NT2/D1 (cell line): ENCODE measurements around the gene SNAPC1.

Source experiments
- DNase-seq: peaks from one replicate; pipeline ENCODE4 v3.0.0-alpha.2; 2011; ENCODE audit warnings: low read depth, low spot score
- H3K27me3 ChIP-seq: 2 replicates; pipeline ENCODE4 v1.6.0; 2011; ENCODE audit warnings: mild to moderate bottlenecking; ENCODE audit not compliant: insufficient read length, insufficient read depth
- H3K36me3 ChIP-seq: 2 replicates; pipeline ENCODE4 v1.6.1; 2011; ENCODE audit warnings: mild to moderate bottlenecking, low read length, mixed read lengths; ENCODE audit not compliant: insufficient read depth, insufficient read length
- H3K4me1 ChIP-seq: 2 replicates; pipeline ENCODE4 v1.5.1; 2011; ENCODE audit not compliant: insufficient read depth, insufficient read length
- H3K4me3 ChIP-seq: 2 replicates; pipeline ENCODE4 v1.5.1; 2011; ENCODE audit warnings: low read depth; ENCODE audit not compliant: insufficient read length
- H3K9ac ChIP-seq: 2 replicates; pipeline ENCODE4 v1.6.0; 2011; ENCODE audit warnings: low read depth; ENCODE audit not compliant: insufficient read length
- H3K9me3 ChIP-seq: 2 replicates; pipeline ENCODE4 v1.5.1; 2011; ENCODE audit warnings: mild to moderate bottlenecking, low read length; ENCODE audit not compliant: insufficient read depth
- SUZ12 ChIP-seq: IDR thresholded peaks from 2 replicates; pipeline ENCODE4 v1.6.1; 2011; ENCODE audit not compliant: insufficient read length, insufficient read depth; ENCODE audit errors: extremely low read depth
- YY1 ChIP-seq: IDR thresholded peaks from 2 replicates; pipeline ENCODE4 v1.6.1; 2011; ENCODE audit not compliant: insufficient read length, insufficient read depth
- ZNF274 ChIP-seq: IDR thresholded peaks from 2 replicates; pipeline ENCODE4 v1.6.1; 2011; ENCODE audit warnings: mild to moderate bottlenecking, low read depth, low read length

Gene SNAPC1

DNA sequence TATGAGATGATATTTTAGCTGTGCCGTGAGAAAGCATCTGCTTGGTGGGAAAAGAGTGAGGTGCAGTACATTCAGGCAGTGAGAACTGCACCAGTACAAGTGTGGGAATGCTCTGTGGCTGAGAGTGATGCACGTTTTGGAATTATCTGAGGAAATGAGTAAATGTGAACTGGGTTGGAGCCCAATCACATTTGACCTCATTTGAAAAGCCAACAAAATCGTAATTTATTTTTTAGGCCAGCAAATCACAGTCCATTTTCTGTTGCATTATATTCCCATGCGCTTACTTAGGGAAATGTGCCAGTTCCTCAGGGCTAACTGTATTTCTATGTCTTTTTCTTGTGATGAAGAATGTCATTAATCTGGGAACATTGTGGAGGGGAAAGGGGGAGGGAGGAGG lies 77.3 kb downstream of the SNAPC1 start:
- DNase-seq: no peak
- Histone ChIP-seq H3K27me3 (no peaks in the 10 kb centered on the region), H3K36me3 (no peaks in the 10 kb centered on the region), H3K4me3 (no peak overlapping the region), H3K9me3 (no peaks in the 10 kb centered on the region), H3K9ac (no peak overlapping the region), H3K4me1 (no peaks in the 10 kb centered on the region)
- no peak for TF ChIP-seq ZNF274
- no peak for TF ChIP-seq YY1
- TF ChIP-seq SUZ12: no peak

- Histone ChIP-seq H3K4me3 (no peak overlapping the region), H3K36me3 (no peaks in the 10 kb centered on the region), H3K4me1 (no peaks in the 10 kb centered on the region), H3K9me3 (no peaks in the 10 kb centered on the region), H3K27me3 (no peaks in the 10 kb centered on the region), H3K9ac (no peak overlapping the region)
- no peak for DNase-seq
- TF ChIP-seq SUZ12: no peak
- TF ChIP-seq ZNF274: no peak
- no peak for TF ChIP-seq YY1
These were observed 78.9 kb downstream of the SNAPC1 start for GRCh38 chr14:61841145-61841544.
